Measurements from ENCODE around the gene DUS1L.
A peak's percentile ranks its signal among the peaks of the same experiment; 100 is the strongest.

Gene DUS1L

GRCh38 chr17:82100502-82101298, 35.1 kb upstream of the DUS1L start:
- no peak for DNase-seq (ENCODE audit: low spot score)

DNA sequence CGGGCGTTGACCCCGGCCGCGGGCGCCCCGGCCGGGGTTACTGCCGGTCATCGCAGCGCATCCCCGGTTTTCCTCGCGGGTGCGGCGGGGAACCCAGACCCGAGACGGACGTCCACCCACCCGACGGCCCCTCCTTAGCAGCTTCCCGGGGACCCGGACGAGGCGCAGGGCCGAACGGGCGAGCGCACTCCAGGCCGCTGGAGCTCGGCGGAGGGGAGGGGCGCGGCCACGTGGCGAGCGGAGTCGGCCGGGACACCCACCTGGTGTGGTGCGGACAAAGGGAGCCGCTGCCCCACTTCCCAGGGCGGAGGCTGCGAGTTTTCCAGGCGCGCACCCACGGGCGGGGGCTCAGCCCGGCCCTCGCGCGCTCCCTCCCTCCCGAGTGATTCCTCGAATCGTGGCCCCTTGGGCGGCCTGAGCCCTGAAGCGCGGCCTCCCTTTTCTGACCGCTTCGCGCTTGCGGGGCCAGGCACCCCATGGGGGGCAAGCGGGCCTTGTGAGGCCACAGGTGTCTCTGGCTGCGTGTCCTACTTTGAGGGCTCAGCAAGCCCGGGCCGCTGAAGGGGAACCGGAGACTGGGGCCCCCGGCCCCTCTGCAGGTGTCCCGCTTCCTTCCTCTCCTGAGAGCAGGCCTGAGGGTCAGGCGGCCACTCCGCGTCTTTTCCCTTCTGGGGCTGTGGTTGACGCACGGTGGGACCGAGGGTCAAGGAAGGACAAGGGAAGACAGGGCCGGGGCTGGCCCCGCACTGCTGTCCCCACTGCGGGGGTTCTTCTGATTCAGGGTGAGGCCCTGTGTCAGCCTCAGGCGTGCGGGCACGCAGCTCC, 33.5 kb upstream of the DUS1L start:
- no peak for DNase-seq (ENCODE audit: low spot score)

- peak; percentile 90 for DNase-seq (ENCODE audit: low spot score)
These were observed 32.8 kb upstream of the DUS1L start, which contains the start of gene FASN for GRCh38 chr17:82098169-82098938. FASN (minus strand) TSS chr17:82098236; CDS start chr17:82096445, 1,791 bp downstream.

- DNase-seq (ENCODE audit: low spot score): no peak
These were observed 32.2 kb upstream of the DUS1L start for GRCh38 chr17:82097919-82098168.

GRCh38 chr17:82097184-82097918, 31.7 kb upstream of the DUS1L start:
- DNase-seq (ENCODE audit: low spot score): peak; percentile 9

DNA sequence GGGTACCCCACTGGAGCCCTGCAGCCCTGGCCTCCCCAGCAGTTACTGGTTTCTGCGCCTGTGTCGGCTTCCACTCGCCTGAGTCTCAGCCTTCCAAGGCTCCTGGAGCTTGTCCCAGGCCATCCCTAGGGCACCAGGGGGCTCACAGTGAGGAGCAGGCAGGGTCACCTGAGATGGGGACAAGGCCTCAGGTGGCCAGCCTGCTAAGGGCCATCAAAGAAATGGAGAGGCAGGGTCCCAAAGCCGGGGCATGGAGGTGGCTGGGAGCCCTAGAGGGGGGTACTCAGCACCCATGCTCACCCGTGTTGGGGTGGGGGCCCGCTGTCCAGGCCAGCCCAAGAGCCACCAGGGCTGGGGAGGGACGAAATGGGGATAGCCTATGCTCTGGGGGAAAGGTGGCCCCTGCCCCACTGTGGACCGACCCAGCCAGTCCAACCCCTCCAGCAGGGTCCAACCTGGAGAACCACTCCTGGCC, 31.1 kb upstream of the DUS1L start:
- no peak for DNase-seq (ENCODE audit: low spot score)

- DNase-seq (ENCODE audit: low spot score): no peak
These were observed 30.4 kb upstream of the DUS1L start for GRCh38 chr17:82095777-82096708.

DNA sequence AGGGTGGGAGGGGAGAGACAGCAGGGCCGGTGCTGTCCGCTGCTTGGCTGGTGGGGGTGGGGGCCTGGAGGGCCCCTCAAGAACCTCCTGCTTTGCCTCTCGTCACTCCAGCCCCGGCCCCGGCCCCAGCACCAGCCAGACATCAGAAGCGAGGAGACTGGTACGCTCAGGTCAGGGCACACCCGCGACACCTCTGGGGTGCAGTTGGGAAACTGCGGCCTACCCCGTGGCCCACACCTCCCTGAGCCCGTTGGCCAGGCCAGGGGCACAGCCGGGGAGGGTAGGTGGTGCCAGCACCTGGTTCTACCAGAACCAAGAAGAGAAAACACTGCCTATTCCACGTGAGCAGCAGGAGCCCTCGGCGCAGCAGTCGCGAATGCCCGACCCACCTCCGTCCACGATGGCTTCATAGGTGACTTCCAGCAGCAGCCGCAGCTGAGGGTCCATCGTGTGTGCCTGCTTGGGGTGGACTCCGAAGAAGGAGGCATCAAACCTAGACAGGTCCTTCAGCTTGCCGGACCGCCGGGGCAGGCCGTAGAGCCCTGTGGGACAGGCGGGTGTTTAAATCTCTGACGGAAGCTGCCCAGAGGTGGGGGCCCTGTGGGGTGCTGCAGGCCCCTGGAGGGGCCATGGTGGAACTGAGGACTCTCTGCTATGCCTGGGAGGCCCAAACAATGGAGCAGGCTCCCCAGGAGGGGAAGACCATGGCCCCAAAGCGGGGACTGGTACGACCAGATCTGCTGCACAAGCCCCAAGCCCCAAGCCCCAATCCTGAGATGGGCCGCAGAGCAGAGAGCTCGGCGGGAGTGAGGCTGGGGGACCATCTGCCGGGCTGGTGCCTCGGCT, 29.6 kb upstream of the DUS1L start:
- no peak for DNase-seq (ENCODE audit: low spot score)

- DNase-seq (ENCODE audit: low spot score): no peak
These were observed 27.6 kb upstream of the DUS1L start for GRCh38 chr17:82092995-82093751.

GRCh38 chr17:82092628-82092994, 27.0 kb upstream of the DUS1L start:
- DNase-seq (ENCODE audit: low spot score): no peak

GRCh38 chr17:82092094-82092586, 26.5 kb upstream of the DUS1L start:
- DNase-seq (ENCODE audit: low spot score): no peak

DNA sequence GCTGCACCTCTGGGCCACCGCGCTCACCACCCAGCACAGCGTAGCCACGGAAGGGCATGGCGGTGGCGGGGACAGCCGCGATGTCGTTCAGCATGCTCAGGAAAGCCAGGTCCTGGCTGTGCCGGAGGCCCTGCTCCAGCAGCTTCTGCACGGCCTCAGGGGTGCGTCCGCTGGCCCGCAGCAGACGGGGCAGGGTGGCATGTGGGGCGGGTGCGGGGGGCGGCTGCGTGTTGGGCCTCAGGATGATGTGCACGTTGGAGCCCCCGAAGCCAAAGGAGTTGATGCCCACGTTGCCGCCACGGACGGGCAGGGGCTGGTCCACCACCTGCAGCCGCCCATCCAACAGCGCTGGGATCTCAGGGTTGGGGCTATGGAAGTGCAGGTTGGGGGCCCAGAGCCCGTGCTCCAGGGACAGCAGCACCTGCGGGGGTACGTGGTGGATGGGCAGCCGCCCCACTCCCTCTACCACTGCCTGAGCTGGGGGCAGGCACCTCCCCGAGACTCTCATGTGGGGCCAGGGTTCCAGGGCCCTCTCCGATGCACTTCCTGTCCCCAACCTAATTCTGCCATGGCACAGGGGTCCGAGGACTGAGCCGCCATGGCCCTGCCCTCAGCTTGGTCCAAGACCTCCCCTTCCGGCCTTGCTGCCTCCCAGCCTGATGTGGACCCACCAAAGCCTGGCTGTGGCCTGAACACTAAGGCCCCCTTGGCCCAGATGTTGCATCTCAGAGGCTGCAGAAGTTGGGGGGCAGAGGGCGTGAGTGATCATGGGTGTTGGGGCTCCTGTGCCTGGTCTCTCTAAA, 25.9 kb upstream of the DUS1L start:
- no peak for DNase-seq (ENCODE audit: low spot score)

GRCh38 chr17:82090549-82091263, 25.1 kb upstream of the DUS1L start:
- DNase-seq (ENCODE audit: low spot score): no peak

DNA sequence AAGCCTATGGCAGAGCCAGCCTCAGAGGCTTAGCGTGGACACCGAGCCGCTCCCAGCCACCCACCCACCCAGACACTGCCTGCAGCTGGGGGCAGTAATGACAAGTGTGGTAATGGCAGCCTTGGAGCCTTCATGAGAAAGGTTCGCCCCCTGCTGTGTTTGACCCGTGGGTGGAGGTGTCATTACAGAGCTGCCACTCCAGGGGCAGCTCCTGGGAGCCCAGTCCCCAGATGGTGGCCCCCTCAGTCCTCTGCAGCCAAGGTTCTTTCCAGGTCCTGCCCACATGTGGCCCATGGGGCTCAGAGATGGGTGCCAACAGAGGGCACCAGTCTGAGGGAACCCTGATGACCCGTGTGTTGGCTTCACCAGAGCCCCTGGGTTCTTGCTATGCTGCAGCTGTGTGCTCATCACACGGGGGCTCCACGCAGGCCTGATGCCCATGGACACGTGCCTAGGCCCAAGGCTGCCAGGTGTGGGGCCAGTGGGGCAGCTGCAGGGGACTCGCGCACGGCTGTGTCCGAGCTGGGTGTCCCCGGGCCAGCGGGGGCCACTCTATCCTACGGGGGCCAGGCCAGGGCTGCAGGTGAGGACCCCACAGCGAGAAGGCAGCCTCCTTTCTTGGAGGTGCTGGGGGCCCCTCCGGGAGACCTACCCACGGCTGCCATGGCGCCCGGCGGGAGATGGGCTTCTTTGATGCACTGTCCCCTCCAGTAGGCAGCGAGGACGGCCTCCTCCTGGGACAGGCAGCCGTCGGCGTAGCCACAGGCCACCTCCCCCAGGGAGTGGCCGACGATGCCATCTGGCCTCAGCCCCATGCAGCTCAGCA, 24.3 kb upstream of the DUS1L start:
- no peak for DNase-seq (ENCODE audit: low spot score)

- DNase-seq (ENCODE audit: low spot score): no peak
These were observed 23.5 kb upstream of the DUS1L start for GRCh38 chr17:82088838-82089722.

All from hematopoietic multipotent progenitor cell treated with erythropoietin and hydrocortisone succinate and interleukin-3 and kit ligand, for 15 days (in vitro differentiated cells).